Liver (tissue), 3 donors: ENCODE results near the gene UNC13D.

Source experiments
- ATF3 ChIP-seq: IDR thresholded peaks from 2 replicates; pipeline ENCODE4 v1.6.1; 2016; ENCODE audit warnings: antibody characterized with exemption
- CTCF ChIP-seq: fragments of 150-350 bp; IDR thresholded peaks from 2 replicates; pipeline ENCODE4 v1.5.1; 2017; ENCODE audit warnings: improper control_type of control experiment, low read depth, low read length; ENCODE audit not compliant: missing input control
- TF ChIP-seq, protein P1 (sequence below): IDR thresholded peaks from 2 replicates; pipeline ENCODE4 v1.6.1; 2016; ENCODE audit warnings: antibody characterized with exemption, mild to moderate bottlenecking
- donor health status: healthy.
- donor health status: healthy.

DNA sequence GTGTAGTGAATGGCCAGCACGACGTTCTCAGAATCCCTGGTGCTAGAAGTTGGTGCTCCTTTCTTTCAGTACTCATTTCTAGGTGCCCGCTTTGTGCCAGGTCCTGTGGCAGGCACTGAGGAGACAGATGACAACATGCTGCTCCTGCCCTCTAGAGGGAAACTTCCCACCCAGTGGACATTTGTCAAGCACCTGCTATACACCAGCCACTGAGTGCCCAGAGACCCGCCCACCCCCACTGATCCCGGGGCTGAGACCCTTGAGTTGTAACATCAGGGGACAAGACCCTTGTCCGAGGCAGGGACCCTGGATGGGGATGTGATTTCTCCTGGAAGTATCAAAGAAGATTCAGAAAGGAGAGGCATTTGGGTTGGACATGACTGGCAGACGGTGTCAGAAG, 25.1 kb downstream of the UNC13D start:
- TF ChIP-seq CTCF, result no peak
- no peak for TF ChIP-seq ATF3
- TF ChIP-seq, protein P1, sequence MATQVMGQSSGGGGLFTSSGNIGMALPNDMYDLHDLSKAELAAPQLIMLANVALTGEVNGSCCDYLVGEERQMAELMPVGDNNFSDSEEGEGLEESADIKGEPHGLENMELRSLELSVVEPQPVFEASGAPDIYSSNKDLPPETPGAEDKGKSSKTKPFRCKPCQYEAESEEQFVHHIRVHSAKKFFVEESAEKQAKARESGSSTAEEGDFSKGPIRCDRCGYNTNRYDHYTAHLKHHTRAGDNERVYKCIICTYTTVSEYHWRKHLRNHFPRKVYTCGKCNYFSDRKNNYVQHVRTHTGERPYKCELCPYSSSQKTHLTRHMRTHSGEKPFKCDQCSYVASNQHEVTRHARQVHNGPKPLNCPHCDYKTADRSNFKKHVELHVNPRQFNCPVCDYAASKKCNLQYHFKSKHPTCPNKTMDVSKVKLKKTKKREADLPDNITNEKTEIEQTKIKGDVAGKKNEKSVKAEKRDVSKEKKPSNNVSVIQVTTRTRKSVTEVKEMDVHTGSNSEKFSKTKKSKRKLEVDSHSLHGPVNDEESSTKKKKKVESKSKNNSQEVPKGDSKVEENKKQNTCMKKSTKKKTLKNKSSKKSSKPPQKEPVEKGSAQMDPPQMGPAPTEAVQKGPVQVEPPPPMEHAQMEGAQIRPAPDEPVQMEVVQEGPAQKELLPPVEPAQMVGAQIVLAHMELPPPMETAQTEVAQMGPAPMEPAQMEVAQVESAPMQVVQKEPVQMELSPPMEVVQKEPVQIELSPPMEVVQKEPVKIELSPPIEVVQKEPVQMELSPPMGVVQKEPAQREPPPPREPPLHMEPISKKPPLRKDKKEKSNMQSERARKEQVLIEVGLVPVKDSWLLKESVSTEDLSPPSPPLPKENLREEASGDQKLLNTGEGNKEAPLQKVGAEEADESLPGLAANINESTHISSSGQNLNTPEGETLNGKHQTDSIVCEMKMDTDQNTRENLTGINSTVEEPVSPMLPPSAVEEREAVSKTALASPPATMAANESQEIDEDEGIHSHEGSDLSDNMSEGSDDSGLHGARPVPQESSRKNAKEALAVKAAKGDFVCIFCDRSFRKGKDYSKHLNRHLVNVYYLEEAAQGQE, result no peak
